Gastroesophageal sphincter (tissue), 4 donors: ENCODE measurements around the gene UBE2C. TPM values are rescaled to one million over a fixed set of nuclear protein-coding genes. Genes with fewer than 3 reads are reported as not detected.

Experiments used
- ATAC-seq: fragments of 150-250 bp; one replicate; pipeline ENCODE4 v1.9.1; 2016; ENCODE audit warnings: mild to moderate bottlenecking, moderate library complexity
- H3K27ac ChIP-seq, 4 donors: fragments of 200-600 bp; sonication (generic) in 3 of 4; 1 replicate in 3 of 4; 2 replicates in 1 of 4; pipeline ENCODE4 v1.5.1; 2016 to 2019
- H3K27me3 ChIP-seq: fragments of 200-600 bp; sonication (generic); one replicate; pipeline ENCODE4 v1.5.1; 2019
- H3K36me3 ChIP-seq, 2 donors: fragments of 200-600 bp; sonication (generic); one replicate each; pipeline ENCODE4 v1.5.1; 2019; ENCODE audit warnings: control low read depth in 1 of 2
- H3K4me1 ChIP-seq, 3 donors: fragments of 200-600 bp; sonication (generic); 1 replicate in 2 of 3; 2 replicates in 1 of 3; pipeline ENCODE4 v1.5.1; 2016 to 2019; ENCODE audit warnings: control low read depth in 2 of 3
- H3K4me3 ChIP-seq, 2 donors: fragments of 200-600 bp; sonication (generic); one replicate each; pipeline ENCODE4 v1.5.1; 2019; ENCODE audit warnings: mild to moderate bottlenecking in 1 of 2, moderate library complexity in 1 of 2
- H3K9me3 ChIP-seq, 3 donors: fragments of 200-600 bp; sonication (generic); one replicate each; pipeline ENCODE4 v1.5.1; 2017 to 2019; ENCODE audit warnings: control low read depth in 2 of 3
- CTCF ChIP-seq, 4 experiments: fragments of 200-600 bp in 2 of 4; fragments of 450-650 bp in 2 of 4; sonication (generic) in 1 of 4; IDR thresholded peaks; one replicate each; pipeline ENCODE4 v1.5.1; 2017 to 2019; ENCODE audit warnings: antibody characterized with exemption in 4 of 4, mild to moderate bottlenecking in 2 of 4, moderate library complexity in 2 of 4
- EP300 ChIP-seq: sonication (generic); formaldehyde crosslinking; IDR thresholded peaks from one replicate; pipeline ENCODE4 v1.6.1; 2017; ENCODE audit warnings: antibody characterized with exemption, mild to moderate bottlenecking
- POLR2A ChIP-seq, 2 donors: fragments of 450-650 bp; IDR thresholded peaks; one replicate each; pipeline ENCODE4 v1.6.1; 2017; ENCODE audit warnings: antibody characterized with exemption in 2 of 2, mild to moderate bottlenecking in 2 of 2, moderate library complexity in 1 of 2
- POLR2AphosphoS5 ChIP-seq: sonication (generic); formaldehyde crosslinking; IDR thresholded peaks from one replicate; pipeline ENCODE4 v1.6.1; 2017; ENCODE audit warnings: antibody characterized with exemption
- WGBS, 2 donors: methylation state at CpG; one replicate each; pipeline ENCODE4 v1.1.5; 2018; ENCODE audit warnings: low coverage in 1 of 2; 5-methylcytosine and 5-hydroxymethylcytosine counted together
- total RNA-seq, 4 donors: library from RNA; depleted of rRNA; stranded (reverse); fragments of >200 nt; gene quantifications; one replicate each; pipeline ENCODE4 v1.1.0, GENCODE V29; 2016

The UBE2C gene
- total RNA-seq, 4 donors from 2014 or later, result 0.72 TPM; not detected in 3

GRCh38 chr20:45842169-45842812 is 29.8 kb downstream of the UBE2C start:
- H3K36me3 ChIP-seq, result peaks cover 0 to 97% of the 10 kb centered on the region in 2 donors
- H3K4me3 ChIP-seq, result no peak overlapping the region
- H3K27ac ChIP-seq, result peak overlapping the region in 3 of 4 donors; percentile 58 to 77 (median 72)
- H3K9me3 ChIP-seq, result no peaks in the 10 kb centered on the region
- ATAC-seq, result peak; percentile 41
- H3K27me3 ChIP-seq, result no peaks in the 10 kb centered on the region
- TF ChIP-seq CTCF (IDR thresholded peaks at IDR 0.05), result peak in 1 of 4 experiments; percentile 4
- no peak for TF ChIP-seq POLR2A (IDR thresholded peaks at IDR 0.05)
- peaks cover 0 to 74% (median 23%) of the 10 kb centered on the region in 3 donors for H3K4me1 ChIP-seq
- 25 to 80% methylated on average over 1 to 4 of the region's 5 CpGs for WGBS, 2 donors

DNA sequence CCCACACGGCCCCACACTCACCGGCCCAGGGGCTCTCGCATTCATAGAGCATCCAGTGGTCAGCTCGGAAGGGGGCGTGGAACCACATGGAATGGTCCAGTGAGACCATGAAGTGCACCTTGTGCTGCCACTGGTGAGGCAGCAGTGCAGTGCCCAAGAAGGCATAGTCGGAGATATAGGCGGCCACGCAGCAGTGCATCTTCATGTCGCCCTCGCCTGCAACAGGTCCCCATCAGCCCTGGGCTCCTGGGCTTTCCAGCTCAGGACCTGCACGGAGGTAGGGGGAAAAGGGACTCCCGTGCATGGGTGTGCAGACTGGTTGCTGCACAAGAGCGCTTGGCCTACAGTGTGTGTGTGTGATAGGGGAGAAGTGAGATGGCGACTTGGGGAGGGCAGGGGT is 31.1 kb downstream of the UBE2C start:
- peaks cover 0 to 62% (median 23%) of the 10 kb centered on the region in 3 donors for H3K4me1 ChIP-seq
- ATAC-seq, result no peak
- no peaks in the 10 kb centered on the region for H3K9me3 ChIP-seq
- H3K27ac ChIP-seq, result peak overlapping the region in 3 of 4 donors; percentile 58 to 77 (median 72)
- no peak overlapping the region for H3K4me3 ChIP-seq
- WGBS, 2 donors, result 90 to 100% methylated on average over 1 to 5 of the region's 14 CpGs
- H3K36me3 ChIP-seq, result peaks cover 0 to 97% of the 10 kb centered on the region in 2 donors
- no peaks in the 10 kb centered on the region for H3K27me3 ChIP-seq
- TF ChIP-seq CTCF (IDR thresholded peaks at IDR 0.05) (no peak), POLR2AphosphoS5 (no peak), EP300 (no peak), POLR2A (IDR thresholded peaks at IDR 0.05) (no peak)

GRCh38 chr20:45845452-45845851 is 33.0 kb downstream of the UBE2C start:
- ATAC-seq, result no peak
- Histone ChIP-seq H3K36me3 (peaks cover 0 to 91% of the 10 kb centered on the region in 2 donors), H3K4me3 (no peak overlapping the region)

DNA sequence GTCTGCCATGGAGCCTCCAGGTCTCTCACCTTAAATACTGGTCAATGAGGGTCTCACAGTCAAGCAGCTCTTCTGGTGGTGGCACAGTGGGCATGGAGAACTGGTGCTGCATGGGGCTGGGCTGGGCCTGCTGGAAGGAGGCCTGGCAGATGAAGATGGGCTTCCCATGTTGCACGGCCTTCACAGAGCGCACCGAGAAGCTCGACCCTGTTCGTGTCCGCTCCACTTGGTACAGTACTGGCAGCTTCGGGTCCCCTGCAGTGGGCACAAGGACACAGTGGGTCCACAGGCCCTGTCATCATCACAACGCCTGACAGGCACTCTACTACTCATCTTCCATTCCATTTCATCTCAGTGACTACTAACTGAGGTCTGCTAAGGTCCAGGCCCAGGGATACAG is 36.0 kb downstream of the UBE2C start:
- peaks cover 0 to 91% of the 10 kb centered on the region in 2 donors for H3K36me3 ChIP-seq
- no peak overlapping the region for H3K27ac ChIP-seq
- peaks cover 0 to 24% (median 5%) of the 10 kb centered on the region in 3 donors for H3K4me1 ChIP-seq
- H3K9me3 ChIP-seq, result no peaks in the 10 kb centered on the region
- no peak for ATAC-seq
- no peak for TF ChIP-seq POLR2AphosphoS5
- TF ChIP-seq CTCF (IDR thresholded peaks at IDR 0.05), result no peak
- TF ChIP-seq POLR2A (IDR thresholded peaks at IDR 0.05), result no peak
- TF ChIP-seq EP300, result no peak
- WGBS, 2 donors, result 100% methylated on average over 1 of the region's 8 CpGs; no CpG with 5 or more reads in 1 of the 2 donors
- H3K27me3 ChIP-seq, result no peaks in the 10 kb centered on the region
- no peak overlapping the region for H3K4me3 ChIP-seq

More at GRCh38 chr20:45845452-45845851, 33.0 kb downstream of the UBE2C start:
- Histone ChIP-seq H3K27ac (peak overlapping the region in 1 of 4 donors; percentile 18), H3K9me3 (no peaks in the 10 kb centered on the region), H3K4me1 (peaks cover 0 to 48% (median 23%) of the 10 kb centered on the region in 3 donors), H3K27me3 (no peaks in the 10 kb centered on the region)
- TF ChIP-seq CTCF (IDR thresholded peaks at IDR 0.05), result no peak

DNA sequence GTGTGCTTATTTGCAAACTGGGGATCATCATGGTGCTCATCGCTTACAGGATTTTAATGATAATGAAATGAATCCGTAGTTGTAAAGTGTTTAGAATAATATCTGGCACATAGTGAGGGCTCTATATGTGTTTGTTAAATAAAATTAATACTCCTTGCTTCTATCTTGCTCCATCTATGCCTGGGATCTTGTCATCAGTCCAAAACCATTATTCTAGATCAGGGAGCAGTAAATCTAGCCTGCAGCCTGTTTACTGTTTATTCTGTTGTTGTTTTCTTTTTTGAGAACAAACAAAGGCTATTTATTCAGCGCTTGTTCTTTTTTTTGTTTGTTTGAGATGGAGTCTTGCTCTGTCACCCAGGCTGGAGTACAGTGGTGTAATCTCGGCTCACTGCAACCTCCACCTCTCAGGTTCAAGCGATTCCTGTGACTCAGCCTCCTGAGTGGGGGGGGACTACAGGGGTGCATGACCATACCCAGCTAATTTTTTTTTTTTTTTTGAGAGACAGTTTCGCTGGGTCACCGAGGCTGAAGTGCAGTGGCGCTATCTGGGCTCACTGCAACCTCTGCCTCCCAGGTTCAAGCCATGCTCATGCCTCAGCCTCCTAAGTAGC is 36.6 kb downstream of the UBE2C start:
- Histone ChIP-seq H3K36me3 (peaks cover 0 to 91% of the 10 kb centered on the region in 2 donors), H3K27ac (no peak overlapping the region), H3K4me3 (no peak overlapping the region), H3K9me3 (no peaks in the 10 kb centered on the region), H3K4me1 (peaks cover 0 to 24% (median 0%) of the 10 kb centered on the region in 3 donors), H3K27me3 (no peaks in the 10 kb centered on the region)
- TF ChIP-seq POLR2A (IDR thresholded peaks at IDR 0.05) (no peak), CTCF (IDR thresholded peaks at IDR 0.05) (no peak), POLR2AphosphoS5 (no peak), EP300 (no peak)
- 75 to 93% methylated on average over 4 to 8 of the region's 8 CpGs for WGBS, 2 donors
- ATAC-seq, result no peak
